Activated CD8-positive, alpha-beta T cell treated with anti-CD3 and anti-CD28 coated beads, Interleukin-2, amount 10 ng/mL, durations not matched to agents 7 days and 5 days (primary cell): Measurements from ENCODE around the gene ZNF662. TPM values are rescaled to one million over a fixed set of nuclear protein-coding genes. Genes with fewer than 3 reads are reported as not detected.

ENCODE experiments used
- ATAC-seq: fragments of 150-1000 bp; cut with Tn5 transposase; one replicate; pipeline ENCODE4 v1.10.0; 2021; ENCODE audit warnings: moderate library complexity
- CTCF ChIA-PET: fragments of 350-600 bp; sonication (Branson Sonifier 250); formaldehyde crosslinking; loops from one replicate; lab custom pipeline; 2021; ENCODE audit warnings: antibody characterized with exemption; lab: Charles Lee
- POLR2A ChIA-PET: fragments of 350-600 bp; sonication (Branson Sonifier 250); formaldehyde crosslinking; loops from one replicate; lab custom pipeline; 2021; ENCODE audit warnings: antibody characterized with exemption; lab: Charles Lee
- DNase-seq: peaks from one replicate; pipeline ENCODE4 v3.0.0-alpha.2; 2020
- H3K27ac Mint-ChIP-seq: one replicate; pipeline ENCODE4 v1.8.0; 2021; ENCODE audit warnings: mild to moderate bottlenecking, mixed read lengths
- H3K27me3 Mint-ChIP-seq: one replicate; pipeline ENCODE4 v1.8.0; 2021; ENCODE audit warnings: low read depth, mixed read lengths
- H3K36me3 Mint-ChIP-seq: one replicate; pipeline ENCODE4 v1.8.0; 2021; ENCODE audit warnings: low read depth, mixed read lengths
- H3K4me1 Mint-ChIP-seq: one replicate; pipeline ENCODE4 v1.8.0; 2021; ENCODE audit warnings: low read depth, mixed read lengths
- H3K4me3 Mint-ChIP-seq: one replicate; pipeline ENCODE4 v1.8.0; 2021; ENCODE audit warnings: mild to moderate bottlenecking, mixed read lengths
- H3K9me3 Mint-ChIP-seq: one replicate; pipeline ENCODE4 v1.8.0; 2022; ENCODE audit warnings: mixed read lengths; ENCODE audit not compliant: insufficient read depth
- total RNA-seq, 2 experiments: library from RNA; stranded (reverse); gene quantifications; one replicate each; pipeline ENCODE4 v1.2.3, GENCODE V29; 2021

Gene ZNF662
- total RNA-seq, 2 experiments from 2014 or later, result 1.2 to 1.7 TPM

- Mint-ChIP-seq H3K36me3 (peaks cover 37% of the 10 kb centered on the region), H3K27me3 (peaks cover 8% of the 10 kb centered on the region), H3K9me3 (peaks cover 28% of the 10 kb centered on the region), H3K4me1 (peaks cover 2% of the 10 kb centered on the region), H3K4me3 (no peak overlapping the region), H3K27ac (no peak overlapping the region)
- ATAC-seq, result no peak
- no peak for DNase-seq
- ChIA-PET POLR2A (no interaction called here), CTCF (no interaction called here)
These were observed 5.6 kb downstream of the ZNF662 start for GRCh38 chr3:42911551-42911950.

DNA sequence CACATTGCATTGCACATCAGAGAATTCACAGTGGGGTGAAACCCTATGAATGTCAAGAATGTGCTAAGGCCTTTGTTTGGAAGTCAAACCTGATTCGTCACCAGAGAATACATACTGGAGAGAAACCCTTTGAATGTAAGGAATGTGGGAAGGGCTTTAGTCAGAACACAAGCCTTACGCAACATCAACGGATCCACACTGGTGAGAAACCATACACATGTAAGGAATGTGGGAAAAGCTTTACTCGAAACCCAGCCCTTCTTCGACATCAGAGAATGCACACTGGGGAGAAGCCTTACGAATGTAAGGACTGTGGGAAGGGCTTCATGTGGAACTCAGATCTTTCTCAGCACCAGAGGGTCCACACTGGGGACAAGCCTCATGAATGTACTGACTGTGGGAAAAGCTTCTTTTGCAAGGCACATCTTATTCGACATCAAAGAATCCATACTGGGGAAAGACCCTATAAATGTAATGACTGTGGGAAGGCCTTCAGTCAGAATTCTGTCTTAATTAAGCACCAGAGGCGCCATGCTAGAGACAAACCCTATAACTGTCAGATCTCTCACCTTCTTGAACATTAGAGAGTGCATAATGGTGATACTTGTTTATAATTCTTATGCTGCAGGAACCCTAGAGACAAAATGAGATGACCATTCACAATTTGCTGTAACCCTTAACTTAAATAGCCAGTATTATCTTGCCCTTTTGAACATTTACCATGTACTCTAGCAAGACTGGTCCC, 9.0 kb downstream of the ZNF662 start:
- POLR2A ChIA-PET, result no interaction called here

DNA sequence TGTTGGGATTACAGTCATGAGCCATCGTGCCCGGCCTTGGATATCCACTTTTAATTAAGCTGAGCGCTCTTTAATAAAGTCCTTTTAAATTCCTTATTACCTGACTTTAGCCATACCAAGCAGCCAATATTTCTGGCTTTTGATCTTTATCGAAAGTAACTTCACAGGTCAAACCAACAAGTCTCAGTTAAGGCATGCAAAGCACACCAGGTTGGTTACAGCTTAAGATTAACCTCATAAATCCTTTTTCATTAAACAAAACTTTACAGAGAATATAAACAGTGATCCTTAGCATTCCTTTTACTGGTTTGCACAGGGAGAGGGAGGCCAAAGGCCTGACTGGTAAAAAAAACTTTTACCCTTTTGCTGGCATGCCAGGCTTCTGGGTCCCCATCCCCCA, 17.7 kb downstream of the ZNF662 start:
- H3K9me3 Mint-ChIP-seq, result peaks cover 33% of the 10 kb centered on the region
- POLR2A ChIA-PET, result no interaction called here
- no peak overlapping the region for H3K27ac Mint-ChIP-seq
- no peak for ATAC-seq
- H3K4me3 Mint-ChIP-seq, result no peak overlapping the region
- DNase-seq, result no peak
- no peaks in the 10 kb centered on the region for H3K36me3 Mint-ChIP-seq
- peaks cover 8% of the 10 kb centered on the region for H3K4me1 Mint-ChIP-seq
- CTCF ChIA-PET, result interaction anchor here (1.6 kb wide), 1 partner anchor 38 kb away, joined by 3 read pairs; no protein-coding TSS in a partner anchor
- no peaks in the 10 kb centered on the region for H3K27me3 Mint-ChIP-seq

More for the DNA sequence above, 9.0 kb downstream of the ZNF662 start:
- Mint-ChIP-seq H3K4me1 (no peaks in the 10 kb centered on the region), H3K4me3 (no peak overlapping the region), H3K27ac (no peak overlapping the region), H3K9me3 (peaks cover 38% of the 10 kb centered on the region), H3K27me3 (no peaks in the 10 kb centered on the region), H3K36me3 (peaks cover 37% of the 10 kb centered on the region)
- ATAC-seq (no peak), DNase-seq (no peak)
- CTCF ChIA-PET, result no interaction called here

DNA sequence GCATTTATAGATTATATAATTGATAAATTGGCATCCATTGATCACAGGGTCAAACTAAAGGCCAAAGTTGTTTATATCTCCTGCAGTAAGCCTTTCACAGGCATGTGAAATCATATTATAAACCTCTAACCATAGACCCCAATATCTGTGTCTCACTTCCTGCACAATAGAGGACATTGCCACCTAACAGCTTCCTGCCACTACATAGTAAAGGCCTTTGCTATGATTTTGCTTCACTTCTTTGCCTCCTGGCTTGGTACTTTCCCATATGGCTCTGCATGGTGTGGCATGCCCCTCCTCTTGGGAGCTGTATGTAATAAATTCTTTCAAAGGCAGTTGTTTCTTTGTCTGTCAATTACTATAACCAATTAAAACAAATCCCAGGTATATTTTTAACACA, 20.4 kb downstream of the ZNF662 start:
- Mint-ChIP-seq H3K4me3 (no peak overlapping the region), H3K9me3 (peaks cover 21% of the 10 kb centered on the region), H3K27ac (no peak overlapping the region), H3K4me1 (peaks cover 8% of the 10 kb centered on the region), H3K27me3 (no peaks in the 10 kb centered on the region), H3K36me3 (no peaks in the 10 kb centered on the region)
- ATAC-seq, result no peak
- ChIA-PET POLR2A (no interaction called here), CTCF (interaction anchor here (0.7 kb wide), 1 partner anchor 36 kb away, joined by 3 read pairs; no protein-coding TSS in a partner anchor)
- no peak for DNase-seq

DNA sequence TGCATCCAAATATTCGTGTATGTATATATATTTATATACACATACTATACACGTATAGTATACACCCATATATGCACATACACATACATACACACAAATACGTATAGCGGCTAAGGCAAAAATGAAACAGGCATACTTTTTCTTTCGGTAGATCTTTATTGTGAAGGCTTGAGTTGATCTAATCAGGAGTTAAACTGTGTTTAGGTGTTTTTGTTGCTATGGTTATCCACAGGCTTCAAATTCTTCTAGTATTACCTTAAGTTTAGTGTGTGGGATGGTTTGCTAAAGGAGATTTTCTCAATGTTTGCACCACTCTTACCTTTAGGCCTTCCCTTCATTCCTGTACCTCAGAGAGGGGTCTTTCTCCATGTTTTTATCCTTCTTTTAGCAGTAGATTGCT, 28.2 kb downstream of the ZNF662 start:
- ATAC-seq (no peak), DNase-seq (no peak)
- Mint-ChIP-seq H3K27ac (no peak overlapping the region), H3K4me1 (peaks cover 9% of the 10 kb centered on the region), H3K9me3 (peaks cover 5% of the 10 kb centered on the region), H3K36me3 (peaks cover 3% of the 10 kb centered on the region), H3K27me3 (no peaks in the 10 kb centered on the region), H3K4me3 (no peak overlapping the region)
- ChIA-PET POLR2A (no interaction called here), CTCF (no interaction called here)

DNA sequence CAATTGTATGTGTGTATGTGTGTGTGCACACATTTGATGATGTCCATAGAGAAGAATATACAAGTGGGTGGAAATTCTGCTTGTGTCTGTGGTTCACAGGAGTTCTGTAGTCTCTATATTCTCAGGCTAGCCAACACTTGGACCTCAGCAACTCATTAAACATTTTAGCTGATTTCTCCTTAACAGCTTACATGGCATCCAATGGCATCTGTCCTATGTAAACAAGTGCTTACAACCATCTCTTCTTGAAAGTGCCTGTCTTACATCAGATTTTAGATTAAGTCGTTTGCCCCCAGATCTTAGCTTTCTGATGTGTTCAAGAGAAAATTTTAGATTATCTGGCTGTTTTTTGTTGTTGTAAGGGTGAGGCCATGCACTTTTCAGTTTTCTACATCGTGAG, 29.0 kb downstream of the ZNF662 start:
- POLR2A ChIA-PET, result no interaction called here
- H3K4me1 Mint-ChIP-seq, result peaks cover 9% of the 10 kb centered on the region
- no peak overlapping the region for H3K27ac Mint-ChIP-seq
- H3K27me3 Mint-ChIP-seq, result no peaks in the 10 kb centered on the region
- H3K36me3 Mint-ChIP-seq, result peaks cover 3% of the 10 kb centered on the region
- H3K9me3 Mint-ChIP-seq, result peaks cover 5% of the 10 kb centered on the region
- H3K4me3 Mint-ChIP-seq, result no peak overlapping the region
- CTCF ChIA-PET, result no interaction called here
- DNase-seq (no peak), ATAC-seq (no peak)

GRCh38 chr3:42935472-42935871, 29.5 kb downstream of the ZNF662 start:
- Mint-ChIP-seq H3K4me3 (no peak overlapping the region), H3K36me3 (peaks cover 3% of the 10 kb centered on the region), H3K27ac (peak overlapping the region; percentile 32), H3K9me3 (peaks cover 5% of the 10 kb centered on the region), H3K4me1 (peaks cover 9% of the 10 kb centered on the region), H3K27me3 (no peaks in the 10 kb centered on the region)
- POLR2A ChIA-PET, result no interaction called here
- no peak for ATAC-seq
- CTCF ChIA-PET, result no interaction called here
- no peak for DNase-seq

DNA sequence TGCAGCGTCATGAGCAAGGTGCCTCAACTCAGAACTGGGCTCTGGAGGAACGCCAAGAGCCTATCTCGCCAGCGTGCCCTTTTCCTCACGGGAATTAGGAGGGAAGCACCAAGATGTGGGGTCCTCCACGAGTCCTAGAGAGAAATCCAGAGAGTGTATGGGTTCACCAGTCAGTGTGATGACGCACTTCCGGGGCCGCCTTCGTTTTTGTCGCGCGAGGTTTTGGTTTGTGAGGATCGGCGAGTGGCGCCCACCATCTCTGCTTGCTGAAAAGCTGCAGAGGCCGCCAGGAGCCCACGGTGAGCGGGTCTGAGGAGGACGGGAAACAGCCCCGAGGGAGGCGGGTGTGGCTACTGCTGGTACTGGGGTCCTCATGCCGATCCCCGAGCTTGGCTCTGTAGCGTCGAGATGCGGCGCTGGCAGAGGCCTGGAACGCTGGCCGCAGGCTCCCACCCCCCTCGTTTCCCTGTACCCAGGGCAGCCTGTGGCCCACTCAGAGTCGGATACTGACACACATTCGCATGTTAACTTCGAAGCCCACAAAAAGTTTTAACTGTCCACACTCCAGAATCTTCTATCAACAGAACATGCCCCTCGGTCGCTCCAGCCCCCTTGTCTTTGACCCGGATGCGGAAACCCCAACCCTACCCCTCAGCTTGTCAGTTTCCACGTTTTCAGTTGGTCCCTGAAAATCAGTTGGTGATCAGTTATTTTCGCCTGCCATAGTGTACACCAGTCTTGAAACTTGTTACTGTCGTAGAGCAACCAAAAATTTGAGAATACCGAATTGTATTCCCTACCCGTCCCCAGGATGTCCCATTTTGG, 30.4 kb downstream of the ZNF662 start:
- ChIA-PET POLR2A (no interaction called here), CTCF (no interaction called here)
- Mint-ChIP-seq H3K36me3 (peaks cover 3% of the 10 kb centered on the region), H3K4me1 (peaks cover 9% of the 10 kb centered on the region), H3K9me3 (peaks cover 5% of the 10 kb centered on the region), H3K4me3 (no peak overlapping the region), H3K27ac (no peak overlapping the region), H3K27me3 (no peaks in the 10 kb centered on the region)
- DNase-seq, result no peak
- ATAC-seq, result no peak

DNA sequence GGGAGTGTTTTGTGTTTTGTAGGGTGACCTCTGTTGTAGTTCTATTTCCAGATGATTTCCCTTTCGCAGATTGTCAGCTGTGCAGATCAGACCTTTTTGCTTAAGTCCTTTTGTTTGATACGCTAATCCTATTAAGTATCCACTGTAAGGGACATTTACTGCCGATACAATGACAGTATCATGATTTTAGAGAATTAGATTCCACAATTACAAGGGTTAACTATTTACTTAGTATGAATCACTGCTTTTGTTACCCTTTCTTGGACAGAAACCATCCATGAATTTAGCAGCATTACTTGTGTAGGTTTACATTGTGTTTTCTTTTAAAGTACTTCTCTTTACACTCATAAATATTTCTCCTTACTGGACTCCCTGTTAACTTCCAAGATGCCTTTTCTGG, 31.4 kb downstream of the ZNF662 start:
- H3K36me3 Mint-ChIP-seq, result peaks cover 3% of the 10 kb centered on the region
- H3K27ac Mint-ChIP-seq, result no peak overlapping the region
- ATAC-seq (no peak), DNase-seq (no peak)
- peaks cover 5% of the 10 kb centered on the region for H3K9me3 Mint-ChIP-seq
- POLR2A ChIA-PET, result no interaction called here
- H3K4me3 Mint-ChIP-seq, result no peak overlapping the region
- H3K27me3 Mint-ChIP-seq, result no peaks in the 10 kb centered on the region
- H3K4me1 Mint-ChIP-seq, result peaks cover 9% of the 10 kb centered on the region
- CTCF ChIA-PET, result no interaction called here

DNA sequence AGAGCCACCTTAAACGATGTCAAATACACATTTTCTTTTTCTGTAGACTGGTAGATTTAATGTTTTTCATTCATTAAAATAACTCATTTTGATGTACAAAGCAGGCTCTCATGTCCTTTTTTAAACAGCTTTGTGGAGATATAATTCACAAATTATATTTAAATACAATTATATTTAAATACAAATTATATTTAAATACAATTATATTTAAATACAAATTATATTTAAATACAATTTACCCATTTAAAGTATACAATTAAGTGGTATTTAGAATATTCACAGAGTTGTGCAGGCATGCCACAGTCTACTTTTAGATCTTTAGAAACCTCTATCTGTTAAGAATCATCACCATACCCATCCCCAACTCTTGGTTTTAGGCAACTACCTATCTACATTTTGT, 36.8 kb downstream of the ZNF662 start:
- DNase-seq (no peak), ATAC-seq (no peak)
- H3K4me1 Mint-ChIP-seq, result no peaks in the 10 kb centered on the region
- no peak overlapping the region for H3K27ac Mint-ChIP-seq
- CTCF ChIA-PET, result interaction anchor here (1.0 kb wide), 1 partner anchor 561 kb away, joined by 4 read pairs; no protein-coding TSS in a partner anchor
- POLR2A ChIA-PET, result no interaction called here
- no peaks in the 10 kb centered on the region for H3K36me3 Mint-ChIP-seq
- peaks cover 5% of the 10 kb centered on the region for H3K27me3 Mint-ChIP-seq
- H3K4me3 Mint-ChIP-seq, result no peak overlapping the region
- H3K9me3 Mint-ChIP-seq, result no peaks in the 10 kb centered on the region

DNA sequence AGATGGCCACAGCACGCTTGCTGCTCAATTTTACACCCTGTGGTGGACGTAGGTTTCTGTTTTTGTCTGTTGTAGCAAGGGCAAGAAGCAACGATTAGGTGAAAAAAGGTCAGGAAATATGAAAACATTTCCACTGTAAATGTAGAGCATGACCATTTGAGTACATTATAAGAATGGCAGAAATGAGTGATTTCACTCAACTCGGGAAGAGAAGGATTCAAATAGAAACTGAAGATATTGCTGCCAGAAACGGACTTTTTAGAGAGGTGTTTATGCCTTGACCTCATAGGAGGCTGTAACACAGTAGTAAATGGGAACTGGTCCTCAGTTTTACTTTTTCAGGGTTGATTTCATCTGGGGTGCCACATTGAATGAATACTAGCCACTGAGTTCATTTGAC, 40.1 kb downstream of the ZNF662 start:
- no peaks in the 10 kb centered on the region for H3K36me3 Mint-ChIP-seq
- H3K9me3 Mint-ChIP-seq, result no peaks in the 10 kb centered on the region
- H3K4me3 Mint-ChIP-seq, result no peak overlapping the region
- DNase-seq, result no peak
- H3K4me1 Mint-ChIP-seq, result no peaks in the 10 kb centered on the region
- no peak overlapping the region for H3K27ac Mint-ChIP-seq
- ATAC-seq, result no peak
- CTCF ChIA-PET, result no interaction called here
- peaks cover 5% of the 10 kb centered on the region for H3K27me3 Mint-ChIP-seq
- POLR2A ChIA-PET, result no interaction called here

DNA sequence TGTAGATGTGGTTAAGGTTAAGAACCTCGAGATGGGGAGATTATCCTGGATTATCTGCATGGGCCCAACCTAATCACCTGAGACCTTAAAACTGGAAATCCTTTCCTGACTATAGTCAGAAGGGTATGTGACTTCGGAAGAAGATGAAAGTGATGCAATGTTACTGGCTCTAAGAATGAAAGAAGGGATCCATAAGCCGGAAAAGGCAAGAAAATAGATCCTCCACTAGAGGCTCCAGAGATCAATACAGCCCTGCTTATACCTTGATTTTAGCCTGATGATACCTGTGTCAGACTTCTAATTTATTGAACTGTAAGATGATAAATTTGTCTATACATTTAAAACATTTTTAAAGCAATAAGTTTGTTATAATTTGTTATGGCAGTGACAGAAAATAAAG, 51.6 kb downstream of the ZNF662 start:
- DNase-seq, result no peak
- ATAC-seq, result no peak
- no peaks in the 10 kb centered on the region for H3K4me1 Mint-ChIP-seq
- ChIA-PET POLR2A (no interaction called here), CTCF (no interaction called here)
- no peak overlapping the region for H3K27ac Mint-ChIP-seq
- no peaks in the 10 kb centered on the region for H3K36me3 Mint-ChIP-seq
- no peak overlapping the region for H3K4me3 Mint-ChIP-seq
- H3K27me3 Mint-ChIP-seq, result peaks cover 6% of the 10 kb centered on the region
- peaks cover 4% of the 10 kb centered on the region for H3K9me3 Mint-ChIP-seq
